ENCODE measurements around the gene MRPS2. TPM values are rescaled to one million over a fixed set of nuclear protein-coding genes. Genes with fewer than 3 reads are reported as not detected.
"Not testable (repeated sequence)": the region's sequence is repeated elsewhere in the genome, so short reads cannot be mapped to it uniquely, and the experiment has no call there.

Gene MRPS2
- 10 to 100 TPM; 32.4 to 65.9 (median 41.6) TPM for polyA plus RNA-seq
- long read RNA-seq, donor 1, transcript MRPS2-201 (4 exons, 1,510 nt) = major isoform, 52 of 54 reads
- long read RNA-seq, donor 1, partial matches to known transcripts = 0 of 54 reads
- long read RNA-seq, donor 1, other reads (novel, unspliced or antisense) = 0 of 54 reads
- long read RNA-seq, donor 2, partial matches to known transcripts = 9 of 14 reads
- long read RNA-seq, donor 2, other reads (novel, unspliced or antisense) = 0 of 14 reads
- long read RNA-seq, donor 3, transcript MRPS2-201 (4 exons, 1,510 nt) = major isoform, 20 of 20 reads
- long read RNA-seq, donor 3, partial matches to known transcripts = 0 of 20 reads
- long read RNA-seq, donor 3, other reads (novel, unspliced or antisense) = 0 of 20 reads
- long read RNA-seq, donor 4, partial matches to known transcripts = 0 of 1 reads
- long read RNA-seq, donor 4, other reads (novel, unspliced or antisense) = 0 of 1 reads
- long read RNA-seq, donor 5, transcript MRPS2-201 (4 exons, 1,510 nt) = major isoform, 11 of 12 reads
- long read RNA-seq, donor 5, partial matches to known transcripts = 0 of 12 reads
- long read RNA-seq, donor 5, other reads (novel, unspliced or antisense) = 0 of 12 reads
- long read RNA-seq, donor 6, transcript MRPS2-201 (4 exons, 1,510 nt) = major isoform, 17 of 24 reads
- long read RNA-seq, donor 6, partial matches to known transcripts = 7 of 24 reads
- long read RNA-seq, donor 6, other reads (novel, unspliced or antisense) = 0 of 24 reads
- long read RNA-seq, donor 7 = 0 reads
- long read RNA-seq, donor 8, partial matches to known transcripts = 0 of 3 reads
- long read RNA-seq, donor 8, other reads (novel, unspliced or antisense) = 0 of 3 reads
- long read RNA-seq, donor 9, transcript MRPS2-201 (4 exons, 1,510 nt) = major isoform, 6 of 6 reads
- long read RNA-seq, donor 9, partial matches to known transcripts = 0 of 6 reads
- long read RNA-seq, donor 9, other reads (novel, unspliced or antisense) = 0 of 6 reads
- long read RNA-seq, donor 10, transcript MRPS2-201 (4 exons, 1,510 nt) = major isoform, 23 of 26 reads
- long read RNA-seq, donor 10, partial matches to known transcripts = 0 of 26 reads
- long read RNA-seq, donor 10, other reads (novel, unspliced or antisense) = 0 of 26 reads

GRCh38 chr9:135500525-135501260, at the start of gene MRPS2:
Gene MRPS2 (plus strand): TSS chr9:135500682. CDS start chr9:135500711, 29 bp downstream.
- Histone ChIP-seq H3K4me1 (ENCODE audit: control insufficient read depth in 3 of 3, insufficient read depth in 2 of 3, low read depth in 1 of 3, low read length in 2 of 3) (peaks cover 0 to 7% (median 5%) of the 10 kb centered on the region in 3 donors), H3K9me3 (ENCODE audit: control insufficient read depth in 2 of 2, insufficient read depth in 1 of 2, low read depth in 1 of 2, low read length in 1 of 2) (no peaks in the 10 kb centered on the region), H3K36me3 (ENCODE audit: control insufficient read depth in 3 of 3, insufficient read depth in 2 of 3, low read depth in 1 of 3, low read length in 3 of 3) (peaks cover 0 to 40% (median 6%) of the 10 kb centered on the region in 3 donors), H3K27ac (ENCODE audit: low read depth in 1 of 3, low read length in 2 of 3) (peak within 1 kb of the TSS; percentile 39 to 69 (median 47)), H3K27me3 (ENCODE audit: control insufficient read depth in 3 of 3, insufficient read depth in 3 of 3, low read length in 3 of 3) (no peaks in the 10 kb centered on the region), H3K4me3 (ENCODE audit: low read depth in 1 of 3, low read length in 3 of 3) (peak within 1 kb of the TSS; percentile 83 to 92 (median 84))
- DNase-seq (peak; percentile 85 to 93), FAIRE-seq (no peak)
- WGBS, 3 donors = 1% methylated on average over 43 to 92 of the region's 92 CpGs

- WGBS, 3 donors = 90 to 94% (median 92%) methylated on average over 10 of the region's 10 CpGs
- H3K36me3 ChIP-seq (ENCODE audit: control insufficient read depth in 3 of 3, insufficient read depth in 2 of 3, low read depth in 1 of 3, low read length in 3 of 3) = no peaks in the 10 kb centered on the region
- H3K27ac ChIP-seq (ENCODE audit: low read depth in 1 of 3, low read length in 2 of 3) = no peak overlapping the region
- FAIRE-seq (no peak), DNase-seq (no peak)
- peaks cover 0 to 6% of the 10 kb centered on the region in 2 donors for H3K9me3 ChIP-seq (ENCODE audit: control insufficient read depth in 2 of 2, insufficient read depth in 1 of 2, low read depth in 1 of 2, low read length in 1 of 2)
- no peak overlapping the region for H3K4me3 ChIP-seq (ENCODE audit: low read depth in 1 of 3, low read length in 3 of 3)
- H3K27me3 ChIP-seq (ENCODE audit: control insufficient read depth in 3 of 3, insufficient read depth in 3 of 3, low read length in 3 of 3) = no peaks in the 10 kb centered on the region
- H3K4me1 ChIP-seq (ENCODE audit: control insufficient read depth in 3 of 3, insufficient read depth in 2 of 3, low read depth in 1 of 3, low read length in 2 of 3) = no peaks in the 10 kb centered on the region
Observed at GRCh38 chr9:135450956-135451355, 49.5 kb upstream of the MRPS2 start.

GRCh38 chr9:135451909-135452308, 48.6 kb upstream of the MRPS2 start:
- FAIRE-seq; H3K4me3 ChIP-seq (ENCODE audit: low read depth in 1 of 3, low read length in 3 of 3); H3K27ac ChIP-seq (ENCODE audit: low read depth in 1 of 3, low read length in 2 of 3); DNase-seq; H3K36me3 ChIP-seq (ENCODE audit: control insufficient read depth in 3 of 3, insufficient read depth in 2 of 3, low read depth in 1 of 3, low read length in 3 of 3); H3K4me1 ChIP-seq (ENCODE audit: control insufficient read depth in 3 of 3, insufficient read depth in 2 of 3, low read depth in 1 of 3, low read length in 2 of 3); H3K27me3 ChIP-seq (ENCODE audit: control insufficient read depth in 3 of 3, insufficient read depth in 3 of 3, low read length in 3 of 3); H3K9me3 ChIP-seq (ENCODE audit: control insufficient read depth in 2 of 2, insufficient read depth in 1 of 2, low read depth in 1 of 2, low read length in 1 of 2): not testable (repeated sequence)
- 63 to 73% (median 73%) methylated on average over 6 to 7 of the region's 7 CpGs for WGBS, 3 donors

- FAIRE-seq (no peak), DNase-seq (no peak)
- WGBS, 3 donors = 82 to 91% (median 86%) methylated on average over 5 of the region's 5 CpGs
- no peaks in the 10 kb centered on the region for H3K27me3 ChIP-seq (ENCODE audit: control insufficient read depth in 3 of 3, insufficient read depth in 3 of 3, low read length in 3 of 3)
- H3K36me3 ChIP-seq (ENCODE audit: control insufficient read depth in 3 of 3, insufficient read depth in 2 of 3, low read depth in 1 of 3, low read length in 3 of 3) = no peaks in the 10 kb centered on the region
- H3K4me3 ChIP-seq (ENCODE audit: low read depth in 1 of 3, low read length in 3 of 3) = no peak overlapping the region
- no peaks in the 10 kb centered on the region for H3K4me1 ChIP-seq (ENCODE audit: control insufficient read depth in 3 of 3, insufficient read depth in 2 of 3, low read depth in 1 of 3, low read length in 2 of 3)
- H3K27ac ChIP-seq (ENCODE audit: low read depth in 1 of 3, low read length in 2 of 3) = no peak overlapping the region
- peaks cover 0 to 6% of the 10 kb centered on the region in 2 donors for H3K9me3 ChIP-seq (ENCODE audit: control insufficient read depth in 2 of 2, insufficient read depth in 1 of 2, low read depth in 1 of 2, low read length in 1 of 2)
Observed at GRCh38 chr9:135454737-135455136, 45.7 kb upstream of the MRPS2 start.

- Histone ChIP-seq H3K9me3 (ENCODE audit: control insufficient read depth in 2 of 2, insufficient read depth in 1 of 2, low read depth in 1 of 2, low read length in 1 of 2) (peaks cover 0 to 6% of the 10 kb centered on the region in 2 donors), H3K27ac (ENCODE audit: low read depth in 1 of 3, low read length in 2 of 3) (no peak overlapping the region), H3K4me3 (ENCODE audit: low read depth in 1 of 3, low read length in 3 of 3) (no peak overlapping the region), H3K27me3 (ENCODE audit: control insufficient read depth in 3 of 3, insufficient read depth in 3 of 3, low read length in 3 of 3) (no peaks in the 10 kb centered on the region), H3K4me1 (ENCODE audit: control insufficient read depth in 3 of 3, insufficient read depth in 2 of 3, low read depth in 1 of 3, low read length in 2 of 3) (no peaks in the 10 kb centered on the region), H3K36me3 (ENCODE audit: control insufficient read depth in 3 of 3, insufficient read depth in 2 of 3, low read depth in 1 of 3, low read length in 3 of 3) (no peaks in the 10 kb centered on the region)
- no peak for FAIRE-seq
- no peak for DNase-seq
- WGBS, 3 donors = 71 to 88% (median 88%) methylated on average over 23 of the region's 23 CpGs
Observed at GRCh38 chr9:135455401-135456030, 45.0 kb upstream of the MRPS2 start.

- FAIRE-seq = no peak
- Histone ChIP-seq H3K4me3 (ENCODE audit: low read depth in 1 of 3, low read length in 3 of 3) (no peak overlapping the region), H3K4me1 (ENCODE audit: control insufficient read depth in 3 of 3, insufficient read depth in 2 of 3, low read depth in 1 of 3, low read length in 2 of 3) (no peaks in the 10 kb centered on the region), H3K27me3 (ENCODE audit: control insufficient read depth in 3 of 3, insufficient read depth in 3 of 3, low read length in 3 of 3) (no peaks in the 10 kb centered on the region), H3K27ac (ENCODE audit: low read depth in 1 of 3, low read length in 2 of 3) (no peak overlapping the region), H3K9me3 (ENCODE audit: control insufficient read depth in 2 of 2, insufficient read depth in 1 of 2, low read depth in 1 of 2, low read length in 1 of 2) (peaks cover 0 to 6% of the 10 kb centered on the region in 2 donors), H3K36me3 (ENCODE audit: control insufficient read depth in 3 of 3, insufficient read depth in 2 of 3, low read depth in 1 of 3, low read length in 3 of 3) (no peaks in the 10 kb centered on the region)
- 68 to 78% (median 76%) methylated on average over 19 of the region's 19 CpGs for WGBS, 3 donors
- DNase-seq = no peak
Observed at GRCh38 chr9:135456436-135457104, 43.9 kb upstream of the MRPS2 start.

- H3K36me3 ChIP-seq (ENCODE audit: control insufficient read depth in 3 of 3, insufficient read depth in 2 of 3, low read depth in 1 of 3, low read length in 3 of 3); DNase-seq; H3K4me1 ChIP-seq (ENCODE audit: control insufficient read depth in 3 of 3, insufficient read depth in 2 of 3, low read depth in 1 of 3, low read length in 2 of 3); H3K9me3 ChIP-seq (ENCODE audit: control insufficient read depth in 2 of 2, insufficient read depth in 1 of 2, low read depth in 1 of 2, low read length in 1 of 2); H3K4me3 ChIP-seq (ENCODE audit: low read depth in 1 of 3, low read length in 3 of 3); H3K27ac ChIP-seq (ENCODE audit: low read depth in 1 of 3, low read length in 2 of 3); FAIRE-seq; H3K27me3 ChIP-seq (ENCODE audit: control insufficient read depth in 3 of 3, insufficient read depth in 3 of 3, low read length in 3 of 3): not testable (repeated sequence)
- WGBS, 3 donors = 92 to 95% (median 93%) methylated on average over 5 of the region's 5 CpGs
Observed at GRCh38 chr9:135458478-135458877, 42.0 kb upstream of the MRPS2 start.
